Measurements from ENCODE around the gene RC3H1.

DNA sequence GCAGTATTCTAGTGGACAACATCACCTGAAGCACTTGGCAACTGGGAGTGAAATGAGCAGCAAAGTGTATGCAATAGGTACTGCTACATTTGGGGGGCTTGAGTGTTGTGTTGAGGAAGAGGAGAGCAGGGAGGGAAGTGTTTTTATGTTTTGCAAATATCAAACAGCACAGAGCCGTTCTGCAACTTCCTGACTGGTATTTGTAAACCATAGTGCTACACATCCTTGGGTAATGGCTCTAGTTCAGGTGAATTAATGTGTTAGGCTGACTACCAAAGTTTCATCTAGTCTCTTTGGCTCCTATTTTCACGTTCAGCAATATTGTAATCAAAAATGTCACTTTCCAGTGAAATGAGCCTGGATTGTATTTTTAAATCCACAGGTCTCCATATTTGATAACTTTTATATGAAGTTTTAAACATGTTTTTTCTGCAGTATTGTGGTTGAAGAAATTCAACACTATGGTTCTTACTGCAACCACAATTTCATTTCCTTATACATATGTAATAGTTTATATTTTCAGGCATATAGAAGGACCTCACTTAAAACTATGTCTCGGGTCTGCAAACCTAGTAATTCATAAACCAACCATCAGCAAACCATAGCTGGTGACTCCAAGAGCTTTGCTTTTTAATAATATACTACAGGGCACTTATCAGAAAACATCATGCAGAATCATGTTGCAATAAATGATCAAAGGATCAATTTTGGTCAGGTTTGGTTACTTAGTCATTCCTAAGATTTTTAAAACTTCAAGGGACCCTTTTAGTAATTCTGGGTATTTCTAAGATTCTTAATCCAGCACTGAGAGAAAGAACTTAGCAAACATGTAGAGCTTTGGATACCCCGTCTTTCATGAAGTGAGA, 135.2 kb downstream of the RC3H1 start:
- TF ChIP-seq, protein P1, sequence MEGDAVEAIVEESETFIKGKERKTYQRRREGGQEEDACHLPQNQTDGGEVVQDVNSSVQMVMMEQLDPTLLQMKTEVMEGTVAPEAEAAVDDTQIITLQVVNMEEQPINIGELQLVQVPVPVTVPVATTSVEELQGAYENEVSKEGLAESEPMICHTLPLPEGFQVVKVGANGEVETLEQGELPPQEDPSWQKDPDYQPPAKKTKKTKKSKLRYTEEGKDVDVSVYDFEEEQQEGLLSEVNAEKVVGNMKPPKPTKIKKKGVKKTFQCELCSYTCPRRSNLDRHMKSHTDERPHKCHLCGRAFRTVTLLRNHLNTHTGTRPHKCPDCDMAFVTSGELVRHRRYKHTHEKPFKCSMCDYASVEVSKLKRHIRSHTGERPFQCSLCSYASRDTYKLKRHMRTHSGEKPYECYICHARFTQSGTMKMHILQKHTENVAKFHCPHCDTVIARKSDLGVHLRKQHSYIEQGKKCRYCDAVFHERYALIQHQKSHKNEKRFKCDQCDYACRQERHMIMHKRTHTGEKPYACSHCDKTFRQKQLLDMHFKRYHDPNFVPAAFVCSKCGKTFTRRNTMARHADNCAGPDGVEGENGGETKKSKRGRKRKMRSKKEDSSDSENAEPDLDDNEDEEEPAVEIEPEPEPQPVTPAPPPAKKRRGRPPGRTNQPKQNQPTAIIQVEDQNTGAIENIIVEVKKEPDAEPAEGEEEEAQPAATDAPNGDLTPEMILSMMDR (IDR thresholded peaks at IDR 0.05; ENCODE audit: low read depth, low read length) = no peak
- TF ChIP-seq POLR2A (IDR thresholded peaks at IDR 0.05; ENCODE audit: extremely low read depth, insufficient read length) (no peak), MYC (IDR thresholded peaks at IDR 0.05; ENCODE audit: low read depth, low read length) (no peak)
- TF ChIP-seq, protein P2, sequence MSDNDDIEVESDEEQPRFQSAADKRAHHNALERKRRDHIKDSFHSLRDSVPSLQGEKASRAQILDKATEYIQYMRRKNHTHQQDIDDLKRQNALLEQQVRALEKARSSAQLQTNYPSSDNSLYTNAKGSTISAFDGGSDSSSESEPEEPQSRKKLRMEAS (IDR thresholded peaks at IDR 0.05; ENCODE audit: low read depth, low read length) = no peak

Data from NB4 (cell line).